HepG2 (cell line): Measurements from ENCODE around the gene NEURL3. TPM values are rescaled to one million over a fixed set of nuclear protein-coding genes. Genes with fewer than 3 reads are reported as not detected.

Experiments used
- ATAC-seq: fragments of 200-7000 bp; cut with Tn5 transposase; 3 replicates; pipeline ENCODE4 v1.9.1; 2020; ENCODE audit warnings: mild to moderate bottlenecking, moderate library complexity
- BruUV-seq: library from RNA; stranded (reverse); fragments of 400-500 nt; replicated peaks from 2 replicates; lab custom pipeline; 2021; lab: Mats Ljungman, UMichigan
- CTCF ChIA-PET: fragments of 300-600 bp; formaldehyde crosslinking; extraction: SDS; loops from one replicate; lab custom pipeline; 2021; ENCODE audit warnings: low total read pairs, inconsistent platforms, low intra/inter-chr PET ratio; lab: Yijun Ruan, JAX
- POLR2A ChIA-PET: fragments of 350-600 bp; sonication (Branson Sonifier 250); formaldehyde crosslinking; loops from one replicate; lab custom pipeline; 2020; ENCODE audit warnings: antibody characterized with exemption, inconsistent platforms; lab: Yijun Ruan, JAX
- DNase-seq: peaks from one replicate; pipeline ENCODE4 v3.0.0-alpha.2; 2015; ENCODE audit warnings: low spot score
- FAIRE-seq: peaks from 3 replicates; lab custom pipeline; 2011; peaks lifted over from hg19 to GRCh38; lab: Jason Lieb, UNC
- H2AFZ ChIP-seq: one replicate; pipeline ENCODE4 v1.6.1; 2011; ENCODE audit warnings: low read length, inconsistent platforms
- H3K27ac ChIP-seq: fragments of 300-600 bp; 3 replicates; pipeline ENCODE4 v1.8.0; 2011; ENCODE audit warnings: mixed run types, mild to moderate bottlenecking, mixed read lengths, low read length, inconsistent platforms; ENCODE audit not compliant: insufficient read depth; ENCODE audit errors: extremely low read length
- H3K27me3 ChIP-seq, 2 experiments: fragments of 200-600 bp in 1 of 2; 2 replicates in 1 of 2; 3 replicates in 1 of 2; pipeline versions ENCODE4 v1.6.0 to v1.8.0; 2011; ENCODE audit warnings: low read length in 2 of 2, mild to moderate bottlenecking in 2 of 2, moderate library complexity in 2 of 2, inconsistent platforms in 1 of 2; ENCODE audit not compliant: insufficient read depth in 2 of 2, control insufficient read depth in 1 of 2
- H3K36me3 ChIP-seq, 2 experiments: fragments of 200-600 bp in 1 of 2; replicated peaks in 1 of 2; 2 replicates in 1 of 2; 3 replicates in 1 of 2; pipeline versions ENCODE4 v1.5.1 to v1.8.0; 2011; ENCODE audit warnings: low read length in 2 of 2, inconsistent platforms in 1 of 2; ENCODE audit not compliant: insufficient read depth in 2 of 2, control insufficient read depth in 1 of 2
- H3K4me1 ChIP-seq: 2 replicates; pipeline ENCODE4 v1.5.1; 2012; ENCODE audit warnings: low read length, inconsistent platforms; ENCODE audit not compliant: insufficient read depth
- H3K4me2 ChIP-seq: 2 replicates; pipeline ENCODE4 v1.6.0; 2011; ENCODE audit warnings: low read depth, low read length, inconsistent platforms
- H3K4me3 ChIP-seq, 3 experiments: fragments of 200-600 bp in 1 of 3; sonication (generic), shearing (Covaris generic) in 1 of 3; replicated peaks in 1 of 3; 2 replicates each; pipeline ENCODE4 v1.5.1; 2011 to 2016; ENCODE audit warnings: low read length in 3 of 3, inconsistent platforms in 2 of 3, low read depth in 2 of 3, mild to moderate bottlenecking in 2 of 3, control low read depth in 1 of 3, mixed read lengths in 1 of 3; ENCODE audit not compliant: insufficient read depth in 1 of 3
- H3K79me2 ChIP-seq: one replicate; pipeline ENCODE4 v1.6.1; 2011; ENCODE audit warnings: low read length, inconsistent platforms; ENCODE audit not compliant: insufficient read depth
- H3K9ac ChIP-seq: 2 replicates; pipeline ENCODE4 v1.6.0; 2011; ENCODE audit warnings: mild to moderate bottlenecking, low read depth, low read length, inconsistent platforms; ENCODE audit not compliant: insufficient read depth
- H3K9me3 ChIP-seq: 2 replicates; pipeline ENCODE4 v1.5.1; 2012; ENCODE audit warnings: mild to moderate bottlenecking, low read length
- H4K20me1 ChIP-seq: 2 replicates; pipeline ENCODE4 v1.6.0; 2011; ENCODE audit warnings: inconsistent platforms, mild to moderate bottlenecking, low read length, moderate library complexity; ENCODE audit not compliant: insufficient read depth
- CBX2 ChIP-seq, 2 experiments: fragments of 200-600 bp in 1 of 2; sonication (generic); formaldehyde crosslinking in 1 of 2; IDR thresholded peaks; 2 replicates each; pipeline versions ENCODE4 v1.7.0 to v1.8.1; 2018 to 2022; ENCODE audit warnings: low read depth in 2 of 2, low read length in 1 of 2, mild to moderate bottlenecking in 1 of 2, missing genetic modification reagents in 1 of 2
- ERF ChIP-seq: IDR thresholded peaks from 2 replicates; pipeline ENCODE4 v1.6.1; 2018; ENCODE audit warnings: missing biosample characterization, missing genetic modification reagents
- MAFF ChIP-seq: IDR thresholded peaks from 2 replicates; pipeline ENCODE4 v1.6.1; 2011; ENCODE audit warnings: low read depth, low read length, improper control_type of control experiment
- MXI1 ChIP-seq: IDR thresholded peaks from 3 replicates; pipeline ENCODE4 v1.6.1; 2012; ENCODE audit warnings: low read depth, low read length, inconsistent platforms, borderline replicate concordance
- NBN ChIP-seq: fragments of 450-650 bp; conservative IDR thresholded peaks from 2 replicates; pipeline ENCODE4 v1.6.1; 2017
- PHF8 ChIP-seq: sonication (generic); formaldehyde crosslinking; IDR thresholded peaks from 2 replicates; pipeline ENCODE4 v1.5.0; 2020; ENCODE audit warnings: missing genetic modification reagents
- ZFY ChIP-seq: sonication (generic); formaldehyde crosslinking; IDR thresholded peaks from 2 replicates; pipeline ENCODE4 v1.4.0; 2020; ENCODE audit warnings: missing genetic modification reagents
- ZMYM4 ChIP-seq: sonication (generic); formaldehyde crosslinking; IDR thresholded peaks from 2 replicates; pipeline ENCODE4 v1.8.1; 2023; ENCODE audit warnings: mild to moderate bottlenecking, missing genetic modification reagents
- ZNF589 ChIP-seq: sonication (generic); formaldehyde crosslinking; conservative IDR thresholded peaks from 2 replicates; pipeline ENCODE4 v1.8.0; 2022; ENCODE audit warnings: mild to moderate bottlenecking, moderate library complexity, missing genetic modification reagents
- ZNF720 ChIP-seq: sonication (generic); formaldehyde crosslinking; IDR thresholded peaks from 2 replicates; pipeline ENCODE4 v1.4.0; 2020; ENCODE audit warnings: missing genetic modification reagents
- whole genome bisulfite sequencing: methylation state at CpG from one replicate; pipeline ENCODE4 v1.1.6; 2017; ENCODE audit warnings: low lambda C conversion rate; 5-methylcytosine and 5-hydroxymethylcytosine counted together
- in situ Hi-C: cut with HindIII; loops from 2 replicates; pipeline ENCODE4 v1.10.0; 2017; ENCODE audit warnings: low pct_unique_long_range_greater_than_20kb; ENCODE audit not compliant: extremely low pct_ligation_motif_present
- intact Hi-C: fragments of 100-400 bp; cut with micrococcal nuclease; formaldehyde crosslinking; loops from one replicate; pipeline ENCODE4 v1.10.0; 2022; ENCODE audit not compliant: unreplicated experiment
- polyA plus RNA-seq, 8 experiments: library from polyadenylated mRNA; depleted of rRNA in 3 of 8; stranded (reverse) in 7 of 8; unstranded in 1 of 8; fragments of >200 nt; fragmentation: Illumina TruSeq in 4 of 8; extraction: Trizol in 4 of 8; gene quantifications; 2 replicates each; pipeline versions ENCODE4 v1.2.1 to v1.2.3, GENCODE V29; 2011 to 2016; ENCODE audit warnings: low read depth in 4 of 8, missing spikeins in 1 of 8, mixed read lengths in 1 of 8; ENCODE audit not compliant: insufficient read depth in 1 of 8
- total RNA-seq, 5 experiments: library from RNA; depleted of rRNA; stranded (reverse); fragments of >200 nt; fragmentation: Illumina TruSeq; extraction: Trizol; gene quantifications; 2 replicates each; pipeline ENCODE4 v1.2.3, GENCODE V29; 2016; ENCODE audit warnings: low read depth in 1 of 5
- TF ChIP-seq, protein P1 (sequence below): IDR thresholded peaks from 2 replicates; pipeline ENCODE4 v1.6.1; 2016; ENCODE audit warnings: missing genetic modification reagents, missing compliant biosample characterization

NEURL3 gene
- total and polyA plus RNA-seq, 2 of the 13 experiments (the other 11 are each of a cell fraction or from before 2014, with no cell fraction given) = 0.16 to 1.2 TPM

DNA sequence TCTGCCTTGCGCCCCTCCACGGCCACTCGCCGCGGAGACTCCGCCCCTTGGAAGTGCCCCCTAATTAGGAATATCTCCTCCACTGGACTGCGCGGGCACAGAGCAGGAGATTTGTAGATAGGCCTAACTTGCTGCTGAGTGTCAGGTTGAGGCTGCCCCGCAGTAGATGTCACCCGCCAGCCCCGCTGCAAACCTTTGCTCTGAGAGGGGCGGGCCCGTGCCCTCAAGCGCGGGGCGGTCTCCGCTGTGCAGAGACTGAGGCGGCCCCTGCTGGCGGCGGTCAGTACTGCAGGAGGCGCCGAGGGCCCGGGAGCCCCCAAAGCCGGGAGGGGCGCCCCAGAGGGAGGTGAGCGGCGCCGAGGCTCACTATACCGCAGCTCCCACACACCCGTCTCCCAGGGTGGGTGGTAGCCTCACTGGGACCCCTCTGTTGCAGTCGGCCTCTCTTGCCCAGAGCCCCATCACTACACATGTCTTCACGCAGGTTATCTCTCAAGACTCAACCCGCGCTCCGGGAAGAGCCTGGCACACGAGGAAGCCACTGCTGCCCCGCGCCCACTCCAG lies 2.9 kb upstream of the NEURL3 start (continued):
- no peak for TF ChIP-seq NBN
- TF ChIP-seq PHF8 (CRISPR knock-in tag) = peak; percentile 24; the same call in 1 of the 2 replicates
- 0 out of 2 replicates have a peak, but pooled peaks have one; percentile 52 for TF ChIP-seq ZNF589 (CRISPR knock-in tag)
- peak; percentile 72; the same call in 1 of the 2 replicates for TF ChIP-seq ZMYM4 (CRISPR knock-in tag)
- TF ChIP-seq CBX2 (IDR thresholded peaks at IDR 0.05; ENCODE audit: low read depth, low read length) = no peak
- TF ChIP-seq CBX2 (CRISPR knock-in tag; IDR thresholded peaks at IDR 0.05; ENCODE audit: low read depth) = 0 out of 2 replicates have a peak, but pooled peaks have one; percentile 63
- TF ChIP-seq, protein P1, sequence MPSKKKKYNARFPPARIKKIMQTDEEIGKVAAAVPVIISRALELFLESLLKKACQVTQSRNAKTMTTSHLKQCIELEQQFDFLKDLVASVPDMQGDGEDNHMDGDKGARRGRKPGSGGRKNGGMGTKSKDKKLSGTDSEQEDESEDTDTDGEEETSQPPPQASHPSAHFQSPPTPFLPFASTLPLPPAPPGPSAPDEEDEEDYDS = 0 out of 2 replicates have a peak, but pooled peaks have one; percentile 35
- TF ChIP-seq MAFF = no peak

DNA sequence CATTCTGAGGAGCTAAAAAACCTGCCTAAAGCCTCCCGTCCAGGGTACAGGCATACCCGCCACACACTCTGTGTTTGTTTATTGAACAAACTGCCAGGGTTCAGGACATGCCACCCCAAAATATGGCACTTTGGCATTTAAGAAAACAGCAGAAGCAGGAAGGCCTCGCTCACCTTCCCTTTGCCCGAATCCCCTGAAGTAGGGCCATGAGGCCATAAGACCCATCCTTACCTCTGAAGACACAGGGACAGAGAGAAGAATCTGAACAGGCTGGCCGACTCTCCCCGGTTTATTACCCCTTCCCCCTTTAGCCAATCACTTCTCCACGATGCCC lies 1.7 kb upstream of the NEURL3 start:
- peak; percentile 4 for FAIRE-seq
- no peak overlapping the region for H2AFZ ChIP-seq
- H3K9ac ChIP-seq = no peak overlapping the region
- H3K27me3 ChIP-seq = peaks cover 0 to 25% of the 10 kb centered on the region in 2 experiments; a peak in 3 of 5 replicates
- ChIA-PET CTCF (interaction anchor here (1.6 to 5.0 kb wide), 2 partner anchors 36 to 99 kb away, joined by 7 to 116 read pairs; no protein-coding TSS in a partner anchor), POLR2A (no interaction called here)
- TF ChIP-seq ZFY (0 out of 2 replicates have a peak, but pooled peaks have one; percentile 21), ERF (CRISPR knock-in tag) (no peak), ZNF720 (no peak), MXI1 (peak; percentile 1; the same call in 1 of the 3 replicates)
- no peaks in the 10 kb centered on the region for H3K9me3 ChIP-seq
- no peaks in the 10 kb centered on the region for H3K36me3 ChIP-seq
- no peak for ATAC-seq
- DNase-seq = no peak
- in situ Hi-C loops = loop anchor here (5.0 to 25.0 kb wide), 2 partner anchors 100 to 370 kb away; partner anchors contain the start of genes ASTL and DUSP2
- intact Hi-C loops = loop anchor here (5.0 kb wide), 1 partner anchor 255 kb away; no protein-coding TSS in a partner anchor
- no peaks in the 10 kb centered on the region for H3K79me2 ChIP-seq
- BruUV-seq = no TSS peak
- no peak overlapping the region for H3K4me2 ChIP-seq
- no peak overlapping the region for H3K27ac ChIP-seq
- H3K4me1 ChIP-seq = peaks cover 73% of the 10 kb centered on the region
- H3K4me3 ChIP-seq = no peak overlapping the region
- WGBS = 63% methylated on average over 6 of the region's 7 CpGs
- no peaks in the 10 kb centered on the region for H4K20me1 ChIP-seq
